GM21526 (cell line): Measurements from ENCODE around the gene VSTM4.

ENCODE experiments used
- ATAC-seq: cut with Tn5 transposase; IDR thresholded peaks from one replicate; pipeline ENCODE4 v1.9.1; 2021; ENCODE audit warnings: moderate library complexity; ENCODE audit not compliant: unreplicated experiment, low FRiP score

Gene VSTM4

DNA sequence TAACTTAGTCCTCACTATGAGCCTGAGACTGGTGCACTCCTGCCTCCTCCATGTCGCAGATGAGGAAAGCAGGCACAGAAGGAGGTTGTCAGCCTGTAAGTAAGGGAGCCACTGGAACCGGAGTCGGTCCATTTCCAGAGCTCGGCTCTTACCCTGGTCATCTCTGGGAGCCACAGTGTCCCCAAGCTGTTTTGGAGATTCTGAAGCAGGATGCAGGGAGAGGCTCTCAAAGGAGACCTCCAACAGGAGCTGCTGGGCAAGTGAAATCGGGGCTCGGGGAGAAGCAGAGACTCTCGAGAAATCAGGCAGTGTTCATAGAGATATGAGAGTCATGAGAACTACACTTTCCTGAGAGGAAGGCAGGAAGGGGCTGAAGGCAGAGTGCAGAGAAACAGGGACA, 39.0 kb downstream of the VSTM4 start:
- no peak for ATAC-seq

DNA sequence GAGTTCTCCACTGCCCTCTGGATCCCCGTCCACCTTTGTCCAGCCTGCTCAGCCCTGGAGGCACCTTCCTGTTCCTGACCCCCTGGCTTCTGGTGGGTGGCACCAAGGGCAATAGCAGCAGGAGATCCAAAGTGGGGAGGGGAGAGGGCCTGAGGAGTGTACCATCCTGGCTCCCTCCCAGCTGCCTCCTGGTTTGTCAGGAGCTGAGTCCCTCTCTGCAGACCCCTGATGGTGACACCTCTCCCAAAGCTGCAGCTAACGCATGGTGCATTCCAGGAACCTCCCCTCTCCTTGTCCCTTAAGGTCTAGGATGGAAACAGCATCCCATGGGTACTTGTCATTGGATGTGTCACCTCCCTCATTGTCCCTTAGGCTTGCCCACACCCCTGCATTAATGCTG, 39.6 kb downstream of the VSTM4 start:
- no peak for ATAC-seq

DNA sequence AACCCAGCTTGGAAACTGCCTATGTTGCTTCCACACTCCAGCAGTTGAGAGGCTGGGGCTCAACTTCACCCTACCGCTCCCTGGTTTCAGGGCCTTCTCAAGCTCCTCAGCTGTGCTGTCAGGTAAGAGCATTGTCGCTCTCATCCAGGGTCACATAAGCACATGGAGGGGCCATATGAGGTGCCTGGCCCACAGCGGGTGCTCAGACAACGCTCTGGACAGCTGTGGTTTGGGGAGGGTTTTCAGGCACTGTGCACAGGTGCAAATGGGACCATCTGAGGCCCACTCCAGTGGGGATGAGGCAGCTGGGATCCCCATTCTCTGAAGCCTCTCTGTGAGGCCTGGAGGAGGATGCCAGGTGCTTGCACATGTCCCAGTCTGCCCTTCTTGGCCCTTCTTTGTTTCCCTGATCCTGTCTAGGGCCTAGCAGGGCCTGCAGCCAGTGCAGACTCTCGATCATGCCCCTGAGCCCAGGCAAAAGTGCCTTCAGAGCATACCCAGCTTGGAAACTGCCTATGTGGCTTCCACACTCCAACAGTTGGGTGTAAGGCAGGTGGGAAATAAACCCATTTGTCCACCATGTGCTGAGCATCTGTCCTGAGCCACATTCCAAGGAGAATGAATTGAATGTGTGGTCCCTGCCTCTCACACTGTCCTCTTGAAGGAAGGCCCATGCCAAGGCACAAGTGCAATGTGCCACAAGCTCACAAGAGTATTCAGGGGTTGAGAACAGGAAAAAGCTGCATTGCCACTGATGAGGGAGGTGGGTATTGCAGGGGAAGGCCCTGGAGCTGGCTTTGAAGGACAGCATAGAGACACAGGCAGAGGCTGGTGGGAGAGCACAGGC, 40.3 kb downstream of the VSTM4 start:
- ATAC-seq, result no peak

DNA sequence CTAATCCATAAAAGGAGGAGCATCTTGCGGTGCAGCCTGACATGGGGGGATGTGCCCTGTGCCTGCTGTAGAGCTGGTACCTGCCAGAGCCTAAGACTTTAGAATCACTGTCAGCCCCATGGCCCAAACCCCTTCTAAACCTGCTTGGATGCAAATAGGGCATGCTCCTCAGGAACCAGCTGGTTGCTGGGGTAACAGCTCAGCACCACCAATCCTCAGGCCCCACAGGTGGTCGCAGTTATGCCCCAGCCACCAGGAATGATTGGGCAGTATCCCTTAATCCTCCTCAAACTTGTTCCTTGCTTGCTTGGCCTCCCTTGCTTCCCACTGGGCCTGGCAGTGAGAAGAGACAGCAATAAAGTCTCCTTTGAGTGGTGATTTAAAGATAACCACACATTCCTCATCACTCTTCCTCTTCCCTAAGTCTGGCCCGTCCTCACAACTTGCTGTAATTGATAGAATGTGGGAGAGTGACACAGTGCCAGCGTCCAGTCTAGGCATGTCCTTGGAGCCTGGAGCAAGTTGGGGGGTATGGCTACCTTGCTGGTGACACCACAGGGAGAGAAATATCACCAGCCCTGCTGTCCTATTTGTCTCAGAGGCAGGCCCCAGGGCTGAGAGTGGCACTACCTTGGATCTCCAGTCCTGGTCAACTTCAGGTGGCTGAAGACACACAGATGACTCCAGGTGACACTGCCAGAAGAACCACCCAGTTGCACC, 43.0 kb downstream of the VSTM4 start:
- ATAC-seq, result no peak

DNA sequence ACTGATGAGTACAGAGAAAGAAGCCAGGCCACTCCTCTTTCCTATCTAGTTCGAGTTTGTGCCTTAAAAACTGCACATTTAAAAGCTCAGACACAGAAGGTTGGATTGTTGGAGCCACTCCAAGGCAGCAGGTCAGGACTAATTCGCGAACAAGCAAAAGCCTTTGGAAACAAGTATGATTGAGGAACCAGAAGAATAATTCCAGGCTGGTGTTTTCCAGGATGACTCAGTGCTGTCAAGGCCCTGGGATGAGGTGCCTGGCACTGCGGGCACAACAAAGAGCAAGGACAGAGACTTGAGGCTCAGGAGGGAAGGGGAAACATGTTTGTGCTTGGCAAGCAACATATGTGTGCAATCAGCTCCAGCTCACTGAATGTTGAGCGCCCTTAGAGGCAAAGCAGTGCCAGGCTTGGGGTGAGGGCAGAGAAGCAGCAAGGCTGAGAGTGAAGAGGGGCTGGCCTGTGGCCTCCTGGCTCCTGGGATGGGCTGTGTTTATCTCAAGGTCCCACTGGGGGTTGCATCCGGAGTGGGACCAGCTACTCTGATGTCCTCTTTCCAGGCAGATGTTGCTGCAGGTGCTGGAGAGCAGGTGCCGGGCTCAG, 44.1 kb downstream of the VSTM4 start:
- ATAC-seq, result no peak

DNA sequence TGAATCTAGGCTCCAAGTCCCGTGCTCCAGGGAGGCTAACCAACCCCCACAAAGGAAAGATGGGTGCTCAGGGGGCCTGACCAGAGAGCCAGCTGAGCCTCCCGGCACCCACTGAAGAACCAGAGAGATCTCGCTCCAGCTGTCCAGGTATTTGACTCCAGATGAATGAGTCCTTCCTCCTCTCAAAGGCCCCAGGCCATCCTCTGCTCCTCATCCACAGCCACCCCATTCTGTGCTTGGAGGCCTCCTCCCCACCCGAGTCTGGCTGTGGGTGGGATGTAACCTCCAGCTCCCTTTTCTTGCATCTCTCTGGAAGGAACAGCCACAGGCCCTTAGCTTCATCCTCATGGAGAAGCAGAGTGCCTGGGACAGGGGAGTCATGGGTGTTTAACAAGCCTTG, 44.6 kb downstream of the VSTM4 start:
- ATAC-seq, result no peak

DNA sequence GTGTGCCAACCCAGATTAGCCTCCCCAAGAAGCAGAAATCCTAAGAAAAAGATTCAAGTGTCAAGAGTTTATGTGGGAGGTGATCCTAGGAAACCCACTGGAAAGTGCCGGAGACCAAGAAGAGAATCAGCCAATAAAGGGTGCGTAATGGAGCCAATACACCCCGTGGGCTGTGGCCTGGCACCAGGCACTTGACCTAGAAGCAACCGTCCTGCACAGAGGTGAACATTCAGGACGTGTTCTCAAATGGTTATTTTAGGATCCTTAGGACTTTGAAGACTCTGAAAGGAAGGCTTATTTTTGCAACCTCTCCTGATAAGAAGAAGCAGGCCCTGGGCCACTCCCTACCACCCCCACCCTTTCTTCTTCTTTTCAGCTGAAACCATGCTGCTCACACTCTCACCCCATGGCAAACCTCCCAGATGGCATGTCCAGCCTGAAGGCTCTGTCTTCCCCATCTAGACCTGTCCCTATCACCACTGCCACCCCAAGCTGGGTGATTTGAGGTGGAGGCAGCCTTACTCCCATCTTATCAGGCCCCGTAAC, 46.6 kb downstream of the VSTM4 start:
- ATAC-seq, result no peak

DNA sequence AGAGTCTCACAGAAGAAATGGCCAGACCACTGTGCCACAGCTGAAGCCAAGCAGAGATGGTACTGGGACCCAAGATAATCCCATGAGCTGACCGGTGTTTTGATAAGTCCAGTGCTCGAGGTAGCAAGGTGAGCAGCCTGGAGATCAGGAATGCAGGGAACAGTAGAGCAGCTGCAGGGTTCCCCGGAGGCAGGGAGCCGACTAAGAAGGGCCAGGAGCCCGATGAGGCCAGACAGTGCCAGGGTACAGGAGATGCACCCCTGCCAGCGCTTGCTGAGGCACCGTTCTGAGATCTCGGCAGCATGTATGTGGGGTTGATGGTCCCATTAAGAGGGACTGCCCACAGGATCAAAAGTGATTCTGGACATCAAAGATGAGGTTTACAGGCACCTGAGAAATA, 47.1 kb downstream of the VSTM4 start:
- no peak for ATAC-seq

DNA sequence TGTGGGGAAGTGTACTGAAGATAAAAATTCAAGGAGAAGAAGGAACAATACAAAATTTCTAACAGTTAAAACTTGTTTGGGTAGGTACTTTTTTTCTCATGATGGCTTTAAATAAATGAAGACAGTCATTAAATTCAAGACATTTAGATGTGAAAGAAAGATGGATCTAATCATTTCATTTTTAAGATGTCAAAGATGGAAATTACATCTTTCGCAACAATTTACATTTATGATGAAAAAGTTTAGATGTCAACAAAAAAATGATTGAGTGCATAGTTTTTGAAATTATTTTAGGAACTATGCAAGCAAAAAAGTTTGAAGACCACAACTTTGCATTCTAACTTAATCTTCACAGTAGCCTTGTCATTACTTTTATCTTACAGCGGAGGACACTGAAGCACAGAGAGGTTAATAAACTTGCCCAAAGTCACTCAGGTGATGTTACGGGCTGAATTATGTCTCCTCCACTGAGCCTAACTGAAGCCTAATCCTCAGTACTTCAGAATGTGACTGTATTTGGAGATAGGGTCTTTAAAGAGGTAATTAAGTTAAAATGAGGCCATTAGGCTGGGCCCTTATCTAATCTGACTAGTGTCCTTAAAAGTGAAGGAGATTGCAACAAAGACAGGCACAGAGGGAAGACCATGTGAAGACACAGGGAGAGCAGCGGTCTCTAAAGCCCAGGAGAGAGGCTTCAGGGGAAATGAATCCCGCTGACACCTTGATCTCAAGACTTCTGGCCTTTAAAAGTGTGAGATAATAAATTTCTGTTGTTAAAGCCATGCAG, 48.2 kb downstream of the VSTM4 start:
- no peak for ATAC-seq

DNA sequence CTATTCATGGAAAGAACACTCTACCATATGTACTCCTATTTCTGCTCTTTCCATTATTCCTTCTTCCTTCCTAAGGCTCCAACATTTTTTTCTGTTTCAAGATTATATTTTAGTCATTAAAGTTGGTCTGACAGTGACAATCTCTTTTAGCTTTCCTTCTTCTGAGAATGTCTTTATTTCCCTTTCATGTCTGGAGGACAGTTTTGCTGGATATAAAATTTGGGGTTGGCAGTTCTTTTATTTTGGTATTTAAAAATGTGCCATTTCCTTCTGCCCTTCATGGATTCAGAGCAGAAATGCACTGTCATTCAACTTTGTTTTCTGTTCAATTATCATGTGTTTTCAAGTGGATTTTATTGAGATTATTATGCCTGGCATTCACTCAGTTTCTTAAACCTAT, 53.1 kb downstream of the VSTM4 start:
- ATAC-seq, result no peak

DNA sequence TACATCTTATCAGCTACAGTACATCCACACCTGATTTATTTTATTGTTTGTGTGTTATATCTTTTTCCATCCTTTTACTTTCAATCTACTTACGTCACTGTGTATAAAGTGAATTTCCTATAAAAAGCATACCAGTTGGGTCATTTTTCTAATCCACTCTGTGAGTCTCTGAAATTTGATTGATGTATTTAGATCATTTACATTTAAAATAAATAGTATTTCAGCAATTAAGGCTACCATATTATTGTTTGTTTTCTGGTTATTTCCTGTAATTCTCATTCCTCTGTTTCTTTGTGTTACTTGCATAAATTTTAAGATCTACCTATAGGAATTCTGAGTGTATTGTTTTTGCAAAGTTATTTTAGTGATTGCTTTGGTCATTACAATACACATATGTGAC, 53.7 kb downstream of the VSTM4 start:
- ATAC-seq, result no peak

DNA sequence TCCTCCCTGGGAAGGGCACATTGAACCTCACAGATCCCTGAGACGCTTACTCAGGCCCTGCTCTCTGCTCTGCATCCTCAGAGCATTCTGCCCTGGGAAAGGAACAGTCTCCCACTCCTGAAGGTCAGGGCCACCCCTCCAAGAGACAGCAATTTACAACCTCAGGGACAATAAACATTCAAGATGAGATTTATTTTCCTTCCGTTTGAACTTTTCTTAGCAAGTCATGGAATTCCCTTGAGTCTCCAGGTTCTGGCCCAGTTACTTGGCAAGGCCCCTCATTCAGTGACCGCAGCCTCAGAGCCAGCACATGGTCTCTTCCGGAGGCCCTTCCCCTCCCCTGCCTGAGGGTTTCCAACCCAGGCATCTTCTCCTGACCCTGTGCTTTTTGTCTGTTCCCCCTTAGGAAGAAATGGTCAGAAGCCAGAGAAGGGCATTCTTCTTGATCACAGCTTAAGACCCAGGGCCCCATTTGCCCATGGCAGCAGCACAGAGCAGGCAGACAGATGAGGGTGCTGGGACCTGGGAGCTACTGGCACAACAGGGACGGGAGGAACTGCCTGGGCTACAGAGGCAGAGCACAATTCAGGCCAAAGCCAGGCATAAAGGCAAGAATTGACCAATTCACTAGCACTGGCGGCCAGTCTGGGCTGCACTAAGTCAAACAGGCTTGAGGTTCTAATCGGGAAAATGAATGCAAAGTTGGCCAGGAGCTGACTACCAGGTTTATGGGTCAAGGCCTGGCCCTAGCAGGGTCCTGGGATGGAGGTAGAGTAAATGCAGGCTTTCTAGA, 56.7 kb downstream of the VSTM4 start:
- no peak for ATAC-seq

DNA sequence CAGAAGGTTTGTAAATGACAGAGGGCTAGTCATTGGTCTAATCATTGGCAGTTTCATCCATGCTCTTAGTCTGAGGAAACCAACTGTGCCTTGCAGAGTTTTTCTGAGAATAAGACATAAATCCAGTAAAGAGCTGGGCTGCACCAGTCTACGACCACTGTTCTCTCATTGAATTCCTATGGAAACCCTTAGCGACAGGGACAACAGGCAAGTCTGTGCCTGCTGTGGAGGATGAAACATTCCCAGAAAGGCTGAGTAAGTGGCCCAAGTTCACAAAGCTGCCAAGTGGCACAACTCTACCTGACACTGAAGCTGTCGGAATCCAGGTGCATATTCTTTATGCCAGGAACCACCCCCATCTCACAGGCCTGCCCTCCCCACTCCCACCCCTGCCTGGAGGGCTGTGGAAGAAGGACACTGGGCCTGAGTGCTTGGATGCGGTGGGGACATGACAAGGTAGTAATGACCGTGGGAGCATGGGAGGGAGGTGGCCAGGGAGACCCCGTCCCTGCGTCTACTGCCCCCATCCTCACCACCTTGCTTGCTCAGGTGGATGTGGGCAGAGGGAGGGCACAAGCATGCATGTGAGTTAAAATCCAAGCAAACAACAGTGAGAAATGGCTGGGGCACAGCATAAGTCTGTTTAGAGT, 58.0 kb downstream of the VSTM4 start:
- no peak for ATAC-seq

DNA sequence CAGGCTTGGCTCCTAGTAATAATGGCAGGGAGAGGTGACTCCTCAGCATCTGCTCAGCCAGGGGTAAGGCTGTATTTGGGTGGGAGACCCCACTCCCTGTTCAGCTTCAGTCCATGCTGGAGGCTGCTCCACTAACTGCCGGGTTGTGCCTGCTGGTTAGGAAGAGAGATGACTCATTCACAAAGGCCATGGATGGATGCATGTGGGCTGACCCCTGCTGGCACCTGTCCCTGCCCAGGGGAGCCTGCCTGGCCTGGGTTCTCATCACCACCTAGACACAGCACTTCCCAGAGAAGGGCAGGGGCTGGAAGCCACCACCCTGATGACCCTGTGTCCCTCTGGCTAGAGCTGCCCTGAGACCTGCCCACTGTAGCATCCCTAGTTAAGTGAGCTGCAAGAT, 59.0 kb downstream of the VSTM4 start:
- no peak for ATAC-seq

DNA sequence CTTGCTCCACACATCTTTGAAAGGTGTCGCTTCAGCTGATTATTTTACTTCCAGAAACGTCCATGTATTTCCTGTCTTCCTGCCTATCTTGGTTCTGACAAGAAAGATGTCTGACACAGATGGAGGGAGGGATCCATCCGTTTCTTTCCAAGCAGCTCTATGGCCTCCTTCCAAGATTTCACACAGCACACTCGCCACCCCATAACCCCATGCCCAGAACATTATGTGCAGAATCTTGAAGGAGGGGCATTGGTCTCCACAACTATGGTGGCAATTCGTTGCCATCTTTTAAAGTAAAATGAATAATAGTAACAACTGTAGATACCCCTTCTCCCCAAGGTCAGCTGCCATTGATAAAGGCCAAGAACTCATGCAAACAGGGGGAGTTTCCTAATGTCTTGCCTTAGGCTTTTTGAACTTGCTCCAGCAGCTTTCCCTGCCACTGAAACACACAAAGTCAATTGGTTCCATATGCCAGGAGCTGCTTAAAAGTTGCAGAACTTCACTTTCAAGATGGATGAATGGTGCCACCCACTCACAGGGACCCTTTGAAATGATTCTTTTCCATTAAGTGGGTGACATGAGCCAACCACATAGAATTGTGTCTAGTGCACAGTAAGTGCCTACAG, 60.0 kb downstream of the VSTM4 start:
- ATAC-seq, result no peak

DNA sequence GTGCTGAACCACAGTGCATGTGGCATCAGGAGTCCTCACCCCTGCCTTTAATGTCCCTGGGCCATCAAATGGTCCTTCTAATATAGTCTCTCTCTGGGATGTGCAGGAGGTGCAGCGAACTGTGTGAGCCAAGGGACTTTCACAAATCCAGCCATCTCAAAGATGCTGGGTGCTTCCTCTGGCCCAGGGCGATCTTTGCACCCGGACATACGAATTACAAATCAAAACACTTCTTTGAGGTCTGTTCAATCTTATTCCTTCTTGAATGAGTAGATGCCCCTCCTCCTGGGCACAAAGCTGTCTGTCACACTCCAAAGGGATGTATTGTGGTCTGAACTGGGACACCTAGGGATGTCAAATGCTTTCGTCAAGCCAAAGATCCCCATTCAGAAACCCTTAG, 60.6 kb downstream of the VSTM4 start:
- ATAC-seq, result no peak

DNA sequence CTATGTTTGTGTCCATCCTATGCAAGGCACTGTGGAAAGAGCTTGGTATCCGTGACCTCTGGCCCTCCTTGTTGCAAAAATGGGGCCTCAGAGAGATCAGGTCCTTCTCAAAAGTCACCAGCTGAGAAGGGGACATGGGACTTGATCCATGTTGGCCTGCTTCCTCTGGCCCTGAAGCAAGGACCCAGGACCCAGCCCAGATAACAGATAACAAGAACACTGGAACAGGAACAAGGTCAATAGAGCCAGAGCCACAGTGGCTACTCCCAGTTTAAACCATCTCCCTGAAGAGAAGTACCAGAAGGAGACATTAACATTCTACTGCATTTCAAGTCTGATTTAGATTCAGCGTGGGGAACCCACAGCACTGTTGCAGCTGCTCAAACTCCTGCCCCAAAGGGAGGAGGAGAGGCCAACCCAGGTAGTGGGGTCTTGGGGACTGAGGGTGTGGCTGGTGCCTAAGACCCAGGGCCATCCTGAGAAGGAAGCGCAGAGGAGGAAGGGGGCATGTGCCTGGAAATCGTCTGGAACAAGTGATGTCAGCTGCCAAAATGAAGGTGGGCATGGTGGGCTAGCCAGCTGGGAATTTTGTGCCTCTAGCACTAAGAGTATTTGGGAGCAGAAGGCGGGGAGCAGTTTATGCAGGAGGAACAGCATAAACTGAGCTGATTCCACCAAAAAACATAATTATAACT, 61.2 kb downstream of the VSTM4 start:
- no peak for ATAC-seq
